Mammary epithelial cell (primary cell): ENCODE data around the gene FBXL17.

Source experiments
- CTCF ChIP-seq, 2 donors: IDR thresholded peaks in 1 of 2; conservative IDR thresholded peaks in 1 of 2; 2 replicates each; pipeline ENCODE4 v1.5.1; 2011 to 2012; ENCODE audit warnings: inconsistent platforms in 2 of 2, low read length in 2 of 2, mild to moderate bottlenecking in 2 of 2, control low read depth in 1 of 2, low read depth in 1 of 2; ENCODE audit not compliant: insufficient read depth in 1 of 2; ENCODE audit errors: extremely low read depth in 1 of 2
- EZH2 ChIP-seq: IDR thresholded peaks from 2 replicates; pipeline ENCODE4 v1.6.1; 2012; ENCODE audit warnings: low read length, inconsistent platforms, borderline replicate concordance

GRCh38 chr5:107815109-107815508 lies 566.8 kb downstream of the FBXL17 start:
- TF ChIP-seq CTCF (conservative IDR thresholded peaks at IDR 0.05 in 1 of 2, IDR thresholded peaks at IDR 0.05 in 1 of 2; ENCODE audit: extremely low read depth in 1 of 2, insufficient read depth in 1 of 2, low read depth in 1 of 2, low read length in 2 of 2) (no peak), EZH2 (no peak)
